Ectodermal cell (in vitro differentiated cells): ENCODE data around the gene KRAS.
A peak's percentile ranks its signal among the peaks of the same experiment; 100 is the strongest.

ENCODE experiments used
- H3K27ac ChIP-seq: 2 replicates; pipeline ENCODE4 v1.7.0; 2013; ENCODE audit warnings: mild to moderate bottlenecking, low read depth, low read length; ENCODE audit not compliant: insufficient read depth, poor library complexity, severe bottlenecking
- H3K27me3 ChIP-seq: 2 replicates; pipeline ENCODE4 v1.7.0; 2013; ENCODE audit warnings: mild to moderate bottlenecking, low read length; ENCODE audit not compliant: insufficient read depth, control insufficient read depth, poor library complexity, severe bottlenecking
- H3K36me3 ChIP-seq: one replicate; pipeline ENCODE4 v1.7.0; 2013; ENCODE audit warnings: low read length; ENCODE audit not compliant: control insufficient read depth, insufficient read depth
- H3K4me1 ChIP-seq: one replicate; pipeline ENCODE4 v1.7.0; 2013; ENCODE audit warnings: low read length; ENCODE audit not compliant: control insufficient read depth, insufficient read depth
- H3K4me3 ChIP-seq: 2 replicates; pipeline ENCODE4 v1.7.0; 2013; ENCODE audit warnings: low read depth, low read length, control low read depth; ENCODE audit not compliant: insufficient read depth
- H3K9me3 ChIP-seq: 2 replicates; pipeline ENCODE4 v1.7.0; 2013; ENCODE audit warnings: mild to moderate bottlenecking, low read length, moderate library complexity; ENCODE audit not compliant: control insufficient read depth
- WGBS, 2 experiments: methylation state at CpG; one replicate each; pipeline ENCODE4 v1.1.7; 2013; ENCODE audit warnings: missing lambda C conversion rate in 2 of 2; 5-methylcytosine and 5-hydroxymethylcytosine counted together

The KRAS gene

DNA sequence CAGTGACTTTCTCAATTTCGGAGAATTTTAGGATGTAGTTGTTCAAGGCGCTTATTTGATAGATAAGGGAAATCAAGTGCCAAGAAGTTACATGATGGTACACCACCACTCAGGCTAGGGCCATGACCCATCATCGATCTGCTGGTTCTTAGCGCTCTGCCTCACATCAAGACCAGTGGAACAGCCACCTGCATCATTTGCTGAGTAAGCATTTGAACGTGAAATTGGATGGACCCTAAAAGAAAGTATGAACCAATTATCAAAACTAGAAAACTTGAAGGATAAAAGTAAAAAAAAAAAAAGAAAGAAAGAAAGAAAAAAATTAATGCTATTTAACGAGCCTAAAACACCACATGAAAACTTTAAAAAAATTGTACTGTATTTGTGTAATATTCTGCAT lies 27.5 kb upstream of the KRAS start:
- Histone ChIP-seq H3K4me3 (no peak overlapping the region), H3K4me1 (no peaks in the 10 kb centered on the region), H3K36me3 (no peaks in the 10 kb centered on the region), H3K27me3 (no peaks in the 10 kb centered on the region), H3K9me3 (no peaks in the 10 kb centered on the region), H3K27ac (no peak overlapping the region)
- 92 to 99% methylated on average over 5 of the region's 6 CpGs for WGBS, 2 experiments

GRCh38 chr12:25276199-25276937 lies 25.6 kb upstream of the KRAS start:
- Histone ChIP-seq H3K27ac (no peak overlapping the region), H3K9me3 (no peaks in the 10 kb centered on the region), H3K36me3 (no peaks in the 10 kb centered on the region), H3K4me3 (no peak overlapping the region), H3K27me3 (no peaks in the 10 kb centered on the region), H3K4me1 (no peaks in the 10 kb centered on the region)
- WGBS, 2 experiments, result 94 to 95% methylated on average over 3 to 4 of the region's 4 CpGs

GRCh38 chr12:25271486-25272098 lies 20.9 kb upstream of the KRAS start:
- H3K27ac ChIP-seq, result no peak overlapping the region
- H3K27me3 ChIP-seq, result peaks cover 6% of the 10 kb centered on the region
- no peaks in the 10 kb centered on the region for H3K9me3 ChIP-seq
- no peaks in the 10 kb centered on the region for H3K36me3 ChIP-seq
- H3K4me1 ChIP-seq, result no peaks in the 10 kb centered on the region
- WGBS, 2 experiments, result 62 to 71% methylated on average over 4 of the region's 4 CpGs
- H3K4me3 ChIP-seq, result no peak overlapping the region

DNA sequence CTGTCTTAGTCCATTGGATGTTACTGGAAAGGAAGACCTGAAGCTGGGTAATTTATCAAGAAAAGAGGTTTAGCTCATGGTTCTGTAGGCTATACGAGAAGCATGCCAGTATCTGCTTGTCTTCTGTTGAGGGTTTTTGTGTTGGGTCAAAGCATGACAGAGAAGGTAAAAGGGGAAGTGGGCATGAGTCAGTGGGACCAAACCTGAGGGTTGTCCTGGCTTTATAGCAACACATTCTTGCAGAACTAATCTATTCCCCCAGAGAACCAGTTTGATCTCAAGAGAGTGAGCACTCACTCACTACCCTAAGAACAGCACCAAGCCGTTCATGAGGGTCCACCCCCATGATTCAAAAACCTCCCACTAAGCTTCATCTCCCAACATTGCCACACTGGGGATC lies 19.0 kb upstream of the KRAS start:
- Histone ChIP-seq H3K27ac (no peak overlapping the region), H3K4me1 (peaks cover 2% of the 10 kb centered on the region), H3K9me3 (no peaks in the 10 kb centered on the region), H3K4me3 (no peak overlapping the region), H3K36me3 (no peaks in the 10 kb centered on the region), H3K27me3 (peaks cover 17% of the 10 kb centered on the region)
- WGBS, 2 experiments, result 90 to 93% methylated on average over 2 of the region's 2 CpGs

DNA sequence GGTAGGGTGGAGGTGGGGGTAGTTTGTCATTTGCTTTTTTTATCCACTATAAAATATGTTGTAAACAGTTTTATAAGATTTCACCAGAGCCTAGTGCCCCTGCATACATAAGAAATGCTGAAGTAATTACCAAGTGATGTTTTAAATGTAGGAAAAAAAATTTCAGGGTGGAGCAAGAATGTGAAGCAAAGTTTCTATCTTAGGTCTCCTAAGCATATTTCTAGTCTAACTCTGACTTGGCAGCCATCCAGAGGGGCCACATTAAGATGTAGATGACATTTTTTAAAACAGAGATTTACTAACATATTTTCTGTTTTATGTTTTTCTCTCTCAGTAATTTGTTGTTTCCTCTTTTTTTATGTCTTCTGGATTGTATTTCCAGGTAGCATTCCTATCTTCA lies 15.8 kb upstream of the KRAS start:
- Histone ChIP-seq H3K36me3 (no peaks in the 10 kb centered on the region), H3K27me3 (peaks cover 44% of the 10 kb centered on the region), H3K4me3 (no peak overlapping the region), H3K4me1 (peaks cover 14% of the 10 kb centered on the region), H3K9me3 (no peaks in the 10 kb centered on the region), H3K27ac (no peak overlapping the region)

DNA sequence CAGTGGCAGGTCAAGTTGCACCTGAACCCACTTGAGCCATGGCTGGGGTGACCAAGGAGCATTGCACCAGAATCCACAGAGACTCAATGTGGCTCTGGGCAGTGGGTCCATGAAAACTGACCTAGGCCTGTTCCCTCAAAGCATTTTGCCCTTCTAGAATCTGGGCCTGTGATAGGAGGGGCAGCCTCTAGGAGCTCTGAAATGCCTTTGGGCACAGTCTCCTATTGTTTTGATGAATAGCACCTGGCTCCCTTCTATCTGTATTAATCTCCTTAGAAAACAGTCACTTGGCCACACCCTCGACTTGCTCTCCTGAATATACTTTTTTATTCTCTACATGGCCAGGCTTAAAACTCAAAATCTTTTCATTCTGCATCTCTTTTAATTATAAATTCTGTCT lies 14.1 kb upstream of the KRAS start:
- peaks cover 14% of the 10 kb centered on the region for H3K4me1 ChIP-seq
- H3K36me3 ChIP-seq, result no peaks in the 10 kb centered on the region
- WGBS, 2 experiments, result 49 to 58% methylated on average over 1 of the region's 1 CpG
- H3K27me3 ChIP-seq, result peaks cover 45% of the 10 kb centered on the region
- no peak overlapping the region for H3K27ac ChIP-seq
- no peak overlapping the region for H3K4me3 ChIP-seq
- no peaks in the 10 kb centered on the region for H3K9me3 ChIP-seq

DNA sequence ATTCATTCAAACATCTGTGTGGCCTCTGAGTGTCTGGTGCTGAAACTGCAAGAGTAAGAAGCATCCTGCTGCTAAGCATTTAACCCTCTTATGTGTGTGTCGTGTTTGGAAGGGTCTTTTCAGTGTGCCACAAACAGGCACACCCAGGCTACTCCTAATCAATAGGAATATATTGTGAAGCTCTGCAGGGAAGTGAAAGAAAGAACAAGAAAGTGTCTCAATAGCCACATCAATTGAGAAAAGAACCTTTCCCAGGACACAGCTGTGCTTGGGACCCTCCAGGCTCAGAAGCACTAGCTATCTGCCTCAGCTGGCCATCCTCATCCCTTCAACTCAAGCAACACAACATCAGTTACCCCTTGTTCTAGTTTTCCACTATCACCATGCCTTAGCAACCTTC lies 13.4 kb upstream of the KRAS start:
- Histone ChIP-seq H3K36me3 (no peaks in the 10 kb centered on the region), H3K4me3 (no peak overlapping the region), H3K27ac (peak overlapping the region; percentile 56), H3K27me3 (peaks cover 45% of the 10 kb centered on the region), H3K4me1 (peaks cover 14% of the 10 kb centered on the region), H3K9me3 (no peaks in the 10 kb centered on the region)
- 0% methylated on average over 1 of the region's 1 CpG for WGBS, 2 experiments

DNA sequence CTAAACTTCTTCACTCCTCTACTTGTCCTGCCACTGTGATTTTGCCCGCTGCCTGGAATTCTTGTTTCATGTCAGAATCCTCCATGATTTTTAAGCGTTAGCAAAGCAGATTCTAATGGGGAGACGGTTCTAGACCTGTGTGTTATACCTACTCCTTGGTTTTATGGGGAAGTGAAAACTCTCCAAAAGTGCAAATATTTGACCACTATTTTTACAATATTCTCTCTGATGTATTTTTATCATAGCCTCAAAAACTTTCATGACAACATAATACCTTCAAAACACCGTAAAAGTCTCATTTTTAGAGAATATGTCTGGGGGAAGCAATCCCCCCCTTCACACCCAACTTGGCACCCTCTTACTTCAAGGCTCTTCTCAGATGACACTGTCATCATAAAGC lies 12.9 kb upstream of the KRAS start:
- H3K27me3 ChIP-seq, result peaks cover 45% of the 10 kb centered on the region
- no peak overlapping the region for H3K4me3 ChIP-seq
- 80 to 88% methylated on average over 4 of the region's 4 CpGs for WGBS, 2 experiments

DNA sequence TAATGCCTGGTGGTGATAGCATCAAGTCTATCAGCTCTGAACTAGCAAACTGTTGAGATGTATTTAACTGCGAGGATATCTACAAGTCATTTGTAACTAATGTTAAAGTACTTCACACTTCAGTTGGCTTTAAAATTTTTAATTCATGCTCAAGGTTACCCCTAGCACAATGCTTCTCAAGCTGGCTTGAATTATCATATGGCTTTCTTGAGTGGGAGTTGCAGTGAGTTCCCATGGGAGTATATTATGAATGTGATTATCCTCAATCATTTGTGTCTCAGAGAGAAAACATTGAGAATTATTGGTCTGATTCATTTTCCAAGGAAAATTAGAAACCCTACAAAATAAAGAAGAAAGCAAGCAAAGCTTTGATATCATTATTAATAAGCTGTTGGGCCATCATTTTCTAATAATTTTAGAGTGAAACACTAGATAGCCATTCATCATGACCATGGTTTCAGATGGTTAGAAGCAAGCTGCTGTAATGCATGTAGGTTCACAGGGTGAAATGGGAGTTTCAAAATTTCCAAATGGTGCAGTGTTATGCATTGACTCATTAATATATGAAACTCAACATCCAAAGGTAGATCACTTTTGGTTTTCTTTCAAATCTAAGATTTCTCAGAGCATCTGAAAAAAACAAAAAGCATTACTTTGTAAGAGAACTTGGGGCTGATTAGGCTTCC lies 11.8 kb upstream of the KRAS start:
- H3K9me3 ChIP-seq, result no peaks in the 10 kb centered on the region
- 100% methylated on average over 1 of the region's 1 CpG for WGBS, 2 experiments
- peaks cover 39% of the 10 kb centered on the region for H3K27me3 ChIP-seq
- H3K4me1 ChIP-seq, result peaks cover 14% of the 10 kb centered on the region
- H3K27ac ChIP-seq, result no peak overlapping the region
- no peak overlapping the region for H3K4me3 ChIP-seq
- H3K36me3 ChIP-seq, result no peaks in the 10 kb centered on the region

More for the DNA sequence above, 12.9 kb upstream of the KRAS start:
- no peaks in the 10 kb centered on the region for H3K36me3 ChIP-seq
- H3K4me1 ChIP-seq, result peaks cover 14% of the 10 kb centered on the region
- H3K27ac ChIP-seq, result no peak overlapping the region
- no peaks in the 10 kb centered on the region for H3K9me3 ChIP-seq

GRCh38 chr12:25257590-25258324 lies 7.0 kb upstream of the KRAS start:
- no peak overlapping the region for H3K4me3 ChIP-seq
- no peaks in the 10 kb centered on the region for H3K36me3 ChIP-seq
- H3K9me3 ChIP-seq, result no peaks in the 10 kb centered on the region
- peaks cover 28% of the 10 kb centered on the region for H3K27me3 ChIP-seq
- no peaks in the 10 kb centered on the region for H3K4me1 ChIP-seq
- no peak overlapping the region for H3K27ac ChIP-seq
- WGBS, 2 experiments, result 75 to 85% methylated on average over 5 of the region's 5 CpGs
